ENCODE data around the gene PRKAR1B. TPM values are rescaled to one million over a fixed set of nuclear protein-coding genes. Genes with fewer than 3 reads are reported as not detected.
"Not testable (repeated sequence)": the region's sequence is repeated elsewhere in the genome, so short reads cannot be mapped to it uniquely, and the experiment has no call there.

The PRKAR1B gene
- total RNA-seq, 4 donors from 2014 or later: 1.2 to 12.5 (median 3.6) TPM

DNA sequence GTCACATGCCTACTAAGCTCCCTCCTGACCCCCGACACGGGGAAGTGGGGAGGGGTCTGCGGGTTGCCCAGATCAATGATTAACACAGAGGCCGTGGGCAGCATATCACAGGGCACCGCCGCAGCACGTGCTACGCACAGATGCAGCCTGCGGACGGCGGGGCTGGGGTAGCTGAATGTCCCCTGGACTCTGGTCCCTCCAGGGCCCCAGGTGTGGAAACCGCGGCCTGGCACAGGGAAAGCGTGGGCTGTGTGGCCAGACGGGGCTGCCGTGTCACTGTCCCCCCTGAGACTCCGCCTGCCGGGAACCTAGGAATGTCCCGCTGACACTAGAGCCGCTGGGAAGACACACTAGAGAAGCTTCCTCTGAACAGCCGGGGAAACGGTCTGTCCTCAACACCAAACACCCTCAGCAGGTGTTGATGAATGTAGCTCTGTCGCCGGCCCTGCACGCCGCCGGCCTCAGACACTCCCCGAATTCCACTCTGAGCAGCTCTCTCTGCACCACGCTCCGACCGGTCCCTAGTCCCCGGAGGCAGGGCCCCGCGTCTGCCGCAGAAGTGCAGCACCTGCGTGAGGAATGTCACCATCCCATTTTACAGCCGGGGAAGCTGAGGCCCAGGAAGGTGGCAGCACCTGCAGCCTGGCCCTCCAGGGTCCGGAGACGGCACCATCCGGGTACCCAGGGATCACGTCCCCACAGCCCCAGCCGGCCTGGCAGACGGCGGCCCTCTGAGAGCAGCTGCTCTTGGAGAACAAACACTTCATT is 174.0 kb downstream of the PRKAR1B start:
- H3K27me3 ChIP-seq: no peaks in the 10 kb centered on the region
- H3K9me3 ChIP-seq: no peaks in the 10 kb centered on the region
- ATAC-seq: no peak
- in situ Hi-C loops (cut with MboI; ENCODE audit: low sequenced_read_pairs in 4 of 4): no loop called here
- TF ChIP-seq, protein P1, sequence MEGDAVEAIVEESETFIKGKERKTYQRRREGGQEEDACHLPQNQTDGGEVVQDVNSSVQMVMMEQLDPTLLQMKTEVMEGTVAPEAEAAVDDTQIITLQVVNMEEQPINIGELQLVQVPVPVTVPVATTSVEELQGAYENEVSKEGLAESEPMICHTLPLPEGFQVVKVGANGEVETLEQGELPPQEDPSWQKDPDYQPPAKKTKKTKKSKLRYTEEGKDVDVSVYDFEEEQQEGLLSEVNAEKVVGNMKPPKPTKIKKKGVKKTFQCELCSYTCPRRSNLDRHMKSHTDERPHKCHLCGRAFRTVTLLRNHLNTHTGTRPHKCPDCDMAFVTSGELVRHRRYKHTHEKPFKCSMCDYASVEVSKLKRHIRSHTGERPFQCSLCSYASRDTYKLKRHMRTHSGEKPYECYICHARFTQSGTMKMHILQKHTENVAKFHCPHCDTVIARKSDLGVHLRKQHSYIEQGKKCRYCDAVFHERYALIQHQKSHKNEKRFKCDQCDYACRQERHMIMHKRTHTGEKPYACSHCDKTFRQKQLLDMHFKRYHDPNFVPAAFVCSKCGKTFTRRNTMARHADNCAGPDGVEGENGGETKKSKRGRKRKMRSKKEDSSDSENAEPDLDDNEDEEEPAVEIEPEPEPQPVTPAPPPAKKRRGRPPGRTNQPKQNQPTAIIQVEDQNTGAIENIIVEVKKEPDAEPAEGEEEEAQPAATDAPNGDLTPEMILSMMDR (IDR thresholded peaks at IDR 0.05 in 4 of 5, conservative IDR thresholded peaks at IDR 0.05 in 1 of 5): no peak
- no peak for TF ChIP-seq POLR2A (IDR thresholded peaks at IDR 0.05)
- no peak overlapping the region for H3K4me3 ChIP-seq
- H3K36me3 ChIP-seq: no peaks in the 10 kb centered on the region
- no peaks in the 10 kb centered on the region for H3K4me1 ChIP-seq
- H3K27ac ChIP-seq: no peak overlapping the region
- intact Hi-C loops (cut with DNase I; ENCODE audit: low total_unique reads): no loop called here
- DNase-seq: no peak

GRCh38 chr7:552151-552867 is 174.8 kb downstream of the PRKAR1B start:
- H3K4me1 ChIP-seq; H3K9me3 ChIP-seq; intact Hi-C loops (cut with DNase I; ENCODE audit: low total_unique reads); in situ Hi-C loops (cut with MboI; ENCODE audit: low sequenced_read_pairs in 4 of 4); H3K36me3 ChIP-seq; ATAC-seq; H3K27me3 ChIP-seq; H3K27ac ChIP-seq; DNase-seq; H3K4me3 ChIP-seq: not testable (repeated sequence)

- H3K27ac ChIP-seq; H3K9me3 ChIP-seq; intact Hi-C loops (cut with DNase I; ENCODE audit: low total_unique reads); DNase-seq; ATAC-seq; H3K27me3 ChIP-seq; H3K4me3 ChIP-seq; in situ Hi-C loops (cut with MboI; ENCODE audit: low sequenced_read_pairs in 4 of 4); H3K36me3 ChIP-seq; H3K4me1 ChIP-seq: not testable (repeated sequence)
Measured at GRCh38 chr7:551615-551970, 175.5 kb downstream of the PRKAR1B start.

GRCh38 chr7:550881-551614 is 176.0 kb downstream of the PRKAR1B start:
- no peak overlapping the region for H3K4me3 ChIP-seq
- ATAC-seq (no peak), DNase-seq (no peak)
- no peaks in the 10 kb centered on the region for H3K27me3 ChIP-seq
- H3K9me3 ChIP-seq: no peaks in the 10 kb centered on the region
- no peaks in the 10 kb centered on the region for H3K36me3 ChIP-seq
- in situ Hi-C loops (cut with MboI; ENCODE audit: low sequenced_read_pairs in 4 of 4): no loop called here
- H3K4me1 ChIP-seq: no peaks in the 10 kb centered on the region
- intact Hi-C loops (cut with DNase I; ENCODE audit: low total_unique reads): no loop called here
- TF ChIP-seq, protein P1 (IDR thresholded peaks at IDR 0.05 in 4 of 5, conservative IDR thresholded peaks at IDR 0.05 in 1 of 5): no peak
- no peak for TF ChIP-seq POLR2A (IDR thresholded peaks at IDR 0.05)
- H3K27ac ChIP-seq: no peak overlapping the region

DNA sequence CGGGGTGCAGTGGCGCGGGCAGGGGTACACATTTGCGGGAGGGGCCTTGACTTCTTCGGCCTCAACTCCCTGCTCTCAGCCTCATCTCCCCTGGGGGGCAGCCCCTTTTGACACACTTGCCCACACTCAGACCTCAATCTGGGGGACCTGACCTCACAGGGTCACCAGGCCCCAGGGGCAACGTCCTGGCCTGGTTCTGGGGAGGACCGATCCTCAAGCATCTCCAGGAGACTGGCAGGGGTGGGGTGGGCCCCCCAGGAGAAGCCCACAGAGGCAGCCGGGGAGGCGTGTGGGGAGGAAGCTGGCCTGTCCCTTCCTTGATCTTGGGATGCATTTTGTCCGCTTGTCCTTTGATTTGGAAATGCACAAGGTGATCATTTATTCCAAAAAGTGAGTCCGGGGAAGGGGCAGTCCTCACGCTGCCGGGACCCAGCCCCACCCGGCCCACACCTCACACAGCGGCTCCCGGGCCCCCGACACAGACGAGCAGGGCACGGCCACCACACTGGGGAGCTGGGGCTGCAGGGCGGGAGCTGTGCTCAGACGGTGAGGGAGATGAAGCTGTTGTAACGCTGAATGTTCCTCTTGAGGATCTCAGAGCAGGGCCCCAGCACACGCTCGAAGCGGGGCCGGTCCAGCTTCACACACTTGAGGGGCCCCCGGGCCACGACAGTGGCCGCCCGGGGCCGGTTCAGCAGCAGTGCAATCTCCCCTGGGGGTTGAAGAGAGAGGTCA is 177.0 kb downstream of the PRKAR1B start:
- Histone ChIP-seq H3K27me3 (no peaks in the 10 kb centered on the region), H3K4me3 (no peak overlapping the region), H3K4me1 (no peaks in the 10 kb centered on the region), H3K36me3 (no peaks in the 10 kb centered on the region), H3K27ac (no peak overlapping the region), H3K9me3 (no peaks in the 10 kb centered on the region)
- TF ChIP-seq, protein P1 (IDR thresholded peaks at IDR 0.05 in 4 of 5, conservative IDR thresholded peaks at IDR 0.05 in 1 of 5): no peak
- TF ChIP-seq POLR2A (IDR thresholded peaks at IDR 0.05): no peak
- no peak for ATAC-seq
- in situ Hi-C loops (cut with MboI; ENCODE audit: low sequenced_read_pairs in 4 of 4): no loop called here
- no peak for DNase-seq
- intact Hi-C loops (cut with DNase I; ENCODE audit: low total_unique reads): no loop called here

Measured in gastrocnemius medialis (tissue), 4 donors.